Measurements from ENCODE around the gene SEBOX. TPM values are rescaled to one million over a fixed set of nuclear protein-coding genes. Genes with fewer than 3 reads are reported as not detected.

The SEBOX gene
- total RNA-seq, 1 donor from 2014 or later, result not detected

- Mint-ChIP-seq H3K4me1 (peaks cover 4% of the 10 kb centered on the region), H3K9me3 (no peaks in the 10 kb centered on the region), H3K27ac (ENCODE audit: unreplicated experiment) (no peak overlapping the region), H3K27me3 (ENCODE audit: low read depth) (no peaks in the 10 kb centered on the region), H3K4me3 (no peak overlapping the region), H3K36me3 (ENCODE audit: low read depth) (peaks cover 23% of the 10 kb centered on the region)
- DNase-seq (ENCODE audit: low read depth, low spot score), result no peak
- TF ChIP-seq CTCF (conservative IDR thresholded peaks at IDR 0.05), result no peak
Observed at GRCh38 chr17:28392491-28392890, 27.5 kb upstream of the SEBOX start.

- Mint-ChIP-seq H3K36me3 (ENCODE audit: low read depth) (peaks cover 24% of the 10 kb centered on the region), H3K9me3 (no peaks in the 10 kb centered on the region), H3K27me3 (ENCODE audit: low read depth) (no peaks in the 10 kb centered on the region), H3K4me3 (no peak overlapping the region), H3K4me1 (peaks cover 4% of the 10 kb centered on the region), H3K27ac (ENCODE audit: unreplicated experiment) (no peak overlapping the region)
- no peak for TF ChIP-seq CTCF (conservative IDR thresholded peaks at IDR 0.05)
- no peak for DNase-seq (ENCODE audit: low read depth, low spot score)
Observed at GRCh38 chr17:28391401-28391800, 26.4 kb upstream of the SEBOX start.

DNA sequence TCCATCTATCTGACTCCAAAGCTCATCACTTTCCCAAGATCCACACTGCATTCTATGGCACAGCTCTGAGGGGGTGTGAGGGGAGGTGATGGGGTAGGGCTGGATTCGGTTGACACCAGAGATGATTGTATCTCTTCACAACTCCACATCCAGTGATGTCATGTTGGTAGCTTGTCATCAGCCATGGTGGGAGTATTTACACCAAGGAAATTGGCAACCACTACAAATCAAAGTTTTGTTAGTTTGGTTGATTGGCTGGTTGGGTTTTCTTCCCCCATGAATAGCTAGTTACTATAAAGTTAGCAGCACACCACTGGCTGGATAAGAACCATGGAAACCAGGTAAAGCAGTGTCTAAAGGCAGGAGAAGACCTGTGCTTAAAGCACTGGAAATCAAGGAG, 26.0 kb upstream of the SEBOX start:
- Mint-ChIP-seq H3K27ac (ENCODE audit: unreplicated experiment) (no peak overlapping the region), H3K4me3 (no peak overlapping the region), H3K4me1 (peaks cover 4% of the 10 kb centered on the region), H3K27me3 (ENCODE audit: low read depth) (no peaks in the 10 kb centered on the region), H3K9me3 (no peaks in the 10 kb centered on the region), H3K36me3 (ENCODE audit: low read depth) (peaks cover 24% of the 10 kb centered on the region)
- no peak for TF ChIP-seq CTCF (conservative IDR thresholded peaks at IDR 0.05)
- no peak for DNase-seq (ENCODE audit: low read depth, low spot score)

GRCh38 chr17:28390563-28390962, 25.6 kb upstream of the SEBOX start:
- Mint-ChIP-seq H3K4me3 (no peak overlapping the region), H3K27ac (ENCODE audit: unreplicated experiment) (no peak overlapping the region), H3K36me3 (ENCODE audit: low read depth) (peaks cover 24% of the 10 kb centered on the region), H3K27me3 (ENCODE audit: low read depth) (no peaks in the 10 kb centered on the region), H3K4me1 (peaks cover 4% of the 10 kb centered on the region), H3K9me3 (no peaks in the 10 kb centered on the region)
- DNase-seq (ENCODE audit: low read depth, low spot score), result no peak
- no peak for TF ChIP-seq CTCF (conservative IDR thresholded peaks at IDR 0.05)

DNA sequence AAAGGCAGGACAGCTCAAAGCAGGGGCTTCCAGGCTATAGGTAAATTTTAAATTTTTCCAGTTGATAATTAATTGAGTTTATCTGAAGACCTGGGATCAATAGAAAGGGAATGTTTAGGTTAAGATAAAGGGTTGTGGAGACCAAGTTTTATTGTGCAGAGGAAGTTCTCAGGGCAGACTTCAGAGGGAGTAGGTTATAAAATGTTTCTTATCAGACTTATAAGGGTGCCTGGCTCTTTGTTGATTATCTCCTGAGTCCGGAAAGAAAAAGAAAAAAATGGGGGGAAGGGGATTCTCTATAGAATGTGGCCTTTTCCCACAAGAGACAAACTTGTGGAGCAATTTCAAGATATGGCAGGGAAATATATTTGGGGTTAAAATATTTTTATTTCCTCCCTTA, 25.1 kb upstream of the SEBOX start:
- Mint-ChIP-seq H3K4me3 (no peak overlapping the region), H3K36me3 (ENCODE audit: low read depth) (peaks cover 24% of the 10 kb centered on the region), H3K27me3 (ENCODE audit: low read depth) (no peaks in the 10 kb centered on the region), H3K4me1 (peaks cover 4% of the 10 kb centered on the region), H3K27ac (ENCODE audit: unreplicated experiment) (no peak overlapping the region), H3K9me3 (no peaks in the 10 kb centered on the region)
- no peak for TF ChIP-seq CTCF (conservative IDR thresholded peaks at IDR 0.05)
- DNase-seq (ENCODE audit: low read depth, low spot score), result no peak

DNA sequence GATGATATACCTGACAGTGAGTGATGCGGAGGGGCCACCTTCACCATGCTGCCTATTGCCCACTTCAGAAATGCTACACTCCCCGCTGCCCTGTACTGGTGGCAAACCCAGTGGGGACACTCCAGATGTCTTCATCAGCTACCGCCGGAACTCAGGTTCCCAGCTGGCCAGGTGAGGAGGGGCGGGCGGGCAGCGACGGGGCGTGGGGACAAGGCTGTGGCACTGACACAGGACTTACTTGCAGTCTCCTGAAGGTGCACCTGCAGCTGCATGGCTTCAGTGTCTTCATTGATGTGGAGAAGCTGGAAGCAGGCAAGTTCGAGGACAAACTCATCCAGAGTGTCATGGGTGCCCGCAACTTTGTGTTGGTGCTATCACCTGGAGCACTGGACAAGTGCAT, 23.1 kb upstream of the SEBOX start:
- no peak overlapping the region for H3K4me3 Mint-ChIP-seq
- no peak for TF ChIP-seq CTCF (conservative IDR thresholded peaks at IDR 0.05)
- DNase-seq (ENCODE audit: low read depth, low spot score), result no peak
- no peaks in the 10 kb centered on the region for H3K9me3 Mint-ChIP-seq
- H3K36me3 Mint-ChIP-seq (ENCODE audit: low read depth), result peaks cover 24% of the 10 kb centered on the region
- H3K27ac Mint-ChIP-seq (ENCODE audit: unreplicated experiment), result no peak overlapping the region
- peaks cover 4% of the 10 kb centered on the region for H3K4me1 Mint-ChIP-seq
- H3K27me3 Mint-ChIP-seq (ENCODE audit: low read depth), result peaks cover 10% of the 10 kb centered on the region
